ENCODE data around the gene SEMA4B. TPM values are rescaled to one million over a fixed set of nuclear protein-coding genes. Genes with fewer than 3 reads are reported as not detected.

SEMA4B gene
- total and polyA plus RNA-seq, 5 donors: 16.4 to 39.6 (median 33.4) TPM

DNA sequence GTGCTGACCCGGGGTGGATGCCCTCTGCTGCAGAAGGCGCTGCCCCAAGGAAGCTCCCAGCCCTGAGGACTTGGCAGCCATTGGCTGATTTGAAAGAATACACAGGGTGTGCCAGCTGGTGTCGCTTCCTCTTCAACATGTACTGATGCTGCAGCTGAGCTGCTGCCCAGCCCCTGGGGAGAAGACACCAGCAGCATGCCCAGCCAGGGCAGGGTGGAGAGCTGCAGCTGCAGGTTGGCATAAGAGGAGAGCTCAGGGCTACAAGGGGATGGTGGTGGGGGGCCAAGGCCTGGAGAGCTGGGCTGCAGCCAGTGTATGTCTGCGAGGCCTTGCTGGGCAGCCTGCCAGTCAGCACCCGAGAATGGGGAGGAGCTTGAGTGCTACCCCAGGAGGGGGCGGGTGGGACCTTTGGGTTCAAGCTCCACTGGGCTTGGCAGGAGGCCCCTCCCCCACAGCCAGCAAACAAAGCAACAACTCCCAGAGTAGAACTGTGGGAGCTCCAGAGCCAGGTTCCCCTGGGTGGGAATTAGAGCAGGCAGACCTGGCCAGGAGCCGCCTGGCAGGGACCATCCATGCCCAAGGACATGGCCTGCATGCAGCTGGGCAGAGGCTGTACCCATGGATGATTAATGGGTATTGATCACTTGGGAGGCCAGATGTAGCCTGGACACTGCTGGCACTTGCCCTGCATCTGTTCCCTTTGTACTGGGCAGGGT, 9.2 kb upstream of the SEMA4B start:
- DNase-seq (peak; percentile 71 to 91 (median 89)), ATAC-seq (peak; percentile 73 to 85)
- Histone ChIP-seq H3K9me3 (ENCODE audit: control insufficient read depth, low read length) (no peaks in the 10 kb centered on the region), H3K4me1 (ENCODE audit: control insufficient read depth, insufficient read depth, low read length) (peaks cover 10% of the 10 kb centered on the region), H3K27ac (ENCODE audit: low read length) (peak overlapping the region; percentile 21), H3K4me3 (ENCODE audit: low read length) (no peak overlapping the region), H3K27me3 (ENCODE audit: control insufficient read depth, insufficient read depth) (no peaks in the 10 kb centered on the region)
- intact Hi-C loops (cut with DNase I): no loop called here
- 29% methylated on average over 7 of the region's 7 CpGs for WGBS

GRCh38 chr15:90192961-90193786, 8.0 kb upstream of the SEMA4B start:
- intact Hi-C loops (cut with DNase I): no loop called here
- no peaks in the 10 kb centered on the region for H3K9me3 ChIP-seq (ENCODE audit: control insufficient read depth, low read length)
- no peaks in the 10 kb centered on the region for H3K27me3 ChIP-seq (ENCODE audit: control insufficient read depth, insufficient read depth)
- 48% methylated on average over 16 of the region's 16 CpGs for WGBS
- ATAC-seq (peak; percentile 41 to 46), DNase-seq (peak in 1 of 3 donors; percentile 60)
- no peak overlapping the region for H3K4me3 ChIP-seq (ENCODE audit: low read length)
- peak overlapping the region; percentile 85 for H3K27ac ChIP-seq (ENCODE audit: low read length)
- peaks cover 10% of the 10 kb centered on the region for H3K4me1 ChIP-seq (ENCODE audit: control insufficient read depth, insufficient read depth, low read length)

GRCh38 chr15:90194655-90195054, 6.5 kb upstream of the SEMA4B start:
- Histone ChIP-seq H3K4me3 (ENCODE audit: low read length) (no peak overlapping the region), H3K4me1 (ENCODE audit: control insufficient read depth, insufficient read depth, low read length) (peaks cover 10% of the 10 kb centered on the region), H3K27ac (ENCODE audit: low read length) (no peak overlapping the region), H3K27me3 (ENCODE audit: control insufficient read depth, insufficient read depth) (no peaks in the 10 kb centered on the region), H3K9me3 (ENCODE audit: control insufficient read depth, low read length) (no peaks in the 10 kb centered on the region)
- no peak for ATAC-seq
- DNase-seq: no peak
- WGBS: 89% methylated on average over 2 of the region's 2 CpGs
- intact Hi-C loops (cut with DNase I): no loop called here

- intact Hi-C loops (cut with DNase I): no loop called here
- H3K9me3 ChIP-seq (ENCODE audit: control insufficient read depth, low read length): no peaks in the 10 kb centered on the region
- peak overlapping the region; percentile 91 for H3K4me3 ChIP-seq (ENCODE audit: low read length)
- H3K4me1 ChIP-seq (ENCODE audit: control insufficient read depth, insufficient read depth, low read length): peaks cover 15% of the 10 kb centered on the region
- no peaks in the 10 kb centered on the region for H3K27me3 ChIP-seq (ENCODE audit: control insufficient read depth, insufficient read depth)
- ATAC-seq: peak in 1 of 2 donors; percentile 5
- WGBS: 9% methylated on average over 24 of the region's 24 CpGs
- DNase-seq: no peak
- no peak overlapping the region for H3K27ac ChIP-seq (ENCODE audit: low read length)
Measured at GRCh38 chr15:90200534-90201129, 498 bp upstream of the SEMA4B start.

GRCh38 chr15:90201944-90202375, 830 bp downstream of the SEMA4B start:
- Histone ChIP-seq H3K27me3 (ENCODE audit: control insufficient read depth, insufficient read depth) (no peaks in the 10 kb centered on the region), H3K4me3 (ENCODE audit: low read length) (peak overlapping the region; percentile 91), H3K27ac (ENCODE audit: low read length) (no peak overlapping the region), H3K4me1 (ENCODE audit: control insufficient read depth, insufficient read depth, low read length) (peaks cover 18% of the 10 kb centered on the region), H3K9me3 (ENCODE audit: control insufficient read depth, low read length) (no peaks in the 10 kb centered on the region)
- ATAC-seq (peak; percentile 2 to 7), DNase-seq (peak in 1 of 3 donors; percentile 47)
- 7% methylated on average over 25 of the region's 25 CpGs for WGBS
- intact Hi-C loops (cut with DNase I): no loop called here

DNA sequence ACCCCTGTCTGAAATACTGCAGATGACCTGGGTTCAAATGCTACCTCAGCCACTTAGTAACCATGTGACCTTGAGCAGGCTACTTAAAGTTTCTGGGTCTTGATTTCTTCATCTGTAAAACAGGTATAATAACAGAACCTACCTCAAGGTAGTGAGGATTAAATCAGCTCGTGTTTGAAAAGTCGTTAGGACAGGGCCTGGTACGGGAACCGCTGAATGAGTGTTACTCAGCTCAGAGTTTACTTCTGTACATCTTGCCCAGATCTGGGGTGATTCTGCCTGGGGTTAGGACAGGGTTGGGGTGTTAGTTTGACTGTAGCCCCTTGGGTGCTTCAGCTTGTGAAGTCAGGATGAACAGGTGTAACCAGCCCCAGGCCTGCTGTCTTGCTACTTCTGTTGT, 1.8 kb downstream of the SEMA4B start:
- no peak for DNase-seq
- intact Hi-C loops (cut with DNase I): no loop called here
- no peak for ATAC-seq
- Histone ChIP-seq H3K27ac (ENCODE audit: low read length) (no peak overlapping the region), H3K4me1 (ENCODE audit: control insufficient read depth, insufficient read depth, low read length) (peaks cover 18% of the 10 kb centered on the region), H3K27me3 (ENCODE audit: control insufficient read depth, insufficient read depth) (no peaks in the 10 kb centered on the region), H3K4me3 (ENCODE audit: low read length) (no peak overlapping the region), H3K9me3 (ENCODE audit: control insufficient read depth, low read length) (no peaks in the 10 kb centered on the region)
- 91% methylated on average over 4 of the region's 4 CpGs for WGBS

GRCh38 chr15:90203473-90203872, 2.3 kb downstream of the SEMA4B start:
- Histone ChIP-seq H3K9me3 (ENCODE audit: control insufficient read depth, low read length) (no peaks in the 10 kb centered on the region), H3K4me1 (ENCODE audit: control insufficient read depth, insufficient read depth, low read length) (peaks cover 18% of the 10 kb centered on the region), H3K4me3 (ENCODE audit: low read length) (no peak overlapping the region), H3K27ac (ENCODE audit: low read length) (peak overlapping the region; percentile 6), H3K27me3 (ENCODE audit: control insufficient read depth, insufficient read depth) (no peaks in the 10 kb centered on the region)
- intact Hi-C loops (cut with DNase I): no loop called here
- DNase-seq (peak in 1 of 3 donors; percentile 6), ATAC-seq (no peak)
- 96% methylated on average over 7 of the region's 7 CpGs for WGBS

- ATAC-seq (no peak), DNase-seq (peak; percentile 52 to 71 (median 68))
- Histone ChIP-seq H3K27ac (ENCODE audit: low read length) (peak overlapping the region; percentile 6), H3K4me1 (ENCODE audit: control insufficient read depth, insufficient read depth, low read length) (peaks cover 18% of the 10 kb centered on the region), H3K9me3 (ENCODE audit: control insufficient read depth, low read length) (no peaks in the 10 kb centered on the region), H3K4me3 (ENCODE audit: low read length) (no peak overlapping the region), H3K27me3 (ENCODE audit: control insufficient read depth, insufficient read depth) (no peaks in the 10 kb centered on the region)
- WGBS: 43% methylated on average over 8 of the region's 8 CpGs
- intact Hi-C loops (cut with DNase I): no loop called here
Measured at GRCh38 chr15:90203922-90204321, 2.8 kb downstream of the SEMA4B start.

GRCh38 chr15:90205050-90205848, 4.1 kb downstream of the SEMA4B start:
- intact Hi-C loops (cut with DNase I): no loop called here
- no peak for ATAC-seq
- Histone ChIP-seq H3K27me3 (ENCODE audit: control insufficient read depth, insufficient read depth) (no peaks in the 10 kb centered on the region), H3K9me3 (ENCODE audit: control insufficient read depth, low read length) (no peaks in the 10 kb centered on the region), H3K4me3 (ENCODE audit: low read length) (no peak overlapping the region), H3K27ac (ENCODE audit: low read length) (peak overlapping the region; percentile 53), H3K4me1 (ENCODE audit: control insufficient read depth, insufficient read depth, low read length) (peaks cover 18% of the 10 kb centered on the region)
- DNase-seq: peak in 1 of 3 donors; percentile 29
- WGBS: 78% methylated on average over 10 of the region's 10 CpGs

DNA sequence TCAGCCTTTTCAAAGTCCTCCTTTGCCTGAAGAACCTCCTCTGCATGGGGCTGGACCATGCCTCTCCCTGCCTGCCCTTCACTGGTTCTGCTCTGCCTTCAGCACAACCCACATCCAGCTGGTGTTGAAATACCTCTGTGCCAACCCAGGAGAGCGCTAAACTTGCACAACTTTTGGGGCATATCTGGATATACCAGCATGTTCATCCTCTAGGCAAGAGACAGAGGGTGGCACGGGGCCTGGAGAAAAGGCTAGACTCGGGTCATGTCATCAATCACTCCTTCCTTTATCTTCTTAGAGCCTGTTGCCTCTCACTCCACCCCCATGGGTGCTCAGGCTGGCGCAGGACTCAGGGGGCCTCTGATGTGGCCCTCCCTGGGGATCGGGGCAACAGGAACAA, 4.8 kb downstream of the SEMA4B start:
- Histone ChIP-seq H3K27ac (ENCODE audit: low read length) (peak overlapping the region; percentile 53), H3K27me3 (ENCODE audit: control insufficient read depth, insufficient read depth) (no peaks in the 10 kb centered on the region), H3K9me3 (ENCODE audit: control insufficient read depth, low read length) (no peaks in the 10 kb centered on the region), H3K4me1 (ENCODE audit: control insufficient read depth, insufficient read depth, low read length) (peaks cover 18% of the 10 kb centered on the region), H3K4me3 (ENCODE audit: low read length) (no peak overlapping the region)
- ATAC-seq (peak; percentile 18 to 19), DNase-seq (peak in 1 of 3 donors; percentile 42)
- intact Hi-C loops (cut with DNase I): no loop called here
- WGBS: 41% methylated on average over 5 of the region's 5 CpGs
